Stomach (tissue), 9 donors: ENCODE data around the gene MSX2. TPM values are rescaled to one million over a fixed set of nuclear protein-coding genes. Genes with fewer than 3 reads are reported as not detected.

Source experiments
- DNase-seq, 2 donors: peaks; one replicate each; pipeline versions ENCODE4 v3.0.0 to v3.0.0-alpha.2; 2013 to 2019
- H3K27ac ChIP-seq, 5 donors: fragments of 200-600 bp in 4 of 5; sonication (generic) in 4 of 5; one replicate each; pipeline ENCODE4 v1.5.1; 2013 to 2019; ENCODE audit warnings: mild to moderate bottlenecking in 1 of 5, moderate library complexity in 1 of 5
- H3K27me3 ChIP-seq, 3 donors: fragments of 200-600 bp; sonication (generic); one replicate each; pipeline ENCODE4 v1.5.1; 2017 to 2019; ENCODE audit warnings: mixed run types in 1 of 3
- H3K36me3 ChIP-seq, 4 donors: fragments of 200-600 bp; sonication (generic); 1 replicate in 3 of 4; 2 replicates in 1 of 4; pipeline ENCODE4 v1.5.1; 2016 to 2019
- H3K4me1 ChIP-seq, 4 donors: fragments of 200-600 bp; sonication (generic); one replicate each; pipeline ENCODE4 v1.5.1; 2016 to 2019
- H3K4me3 ChIP-seq, 4 donors: fragments of 200-600 bp; sonication (generic) in 3 of 4; one replicate each; pipeline ENCODE4 v1.5.1; 2016 to 2019; ENCODE audit warnings: mild to moderate bottlenecking in 1 of 4
- H3K9me3 ChIP-seq, 4 donors: fragments of 200-600 bp; sonication (generic); one replicate each; pipeline ENCODE4 v1.5.1; 2016 to 2019
- EP300 ChIP-seq: sonication (generic); formaldehyde crosslinking; IDR thresholded peaks from one replicate; pipeline ENCODE4 v1.6.1; 2017; ENCODE audit warnings: antibody characterized with exemption
- POLR2A ChIP-seq, 4 donors: fragments of 450-650 bp; IDR thresholded peaks; one replicate each; pipeline ENCODE4 v1.6.1; 2016; ENCODE audit warnings: antibody characterized with exemption in 4 of 4, control low read depth in 2 of 4, mild to moderate bottlenecking in 1 of 4, moderate library complexity in 1 of 4
- POLR2AphosphoS5 ChIP-seq, 3 donors: sonication (generic); formaldehyde crosslinking; IDR thresholded peaks; one replicate each; pipeline ENCODE4 v1.6.1; 2016; ENCODE audit warnings: antibody characterized with exemption in 3 of 3
- WGBS, 5 donors: extraction: QIAGEN DNeasy Blood & Tissue Kit in 3 of 5; methylation state at CpG; one replicate each; pipeline versions ENCODE4 v1.1.5 to v1.1.7; 2013 to 2018; 5-methylcytosine and 5-hydroxymethylcytosine counted together
- intact Hi-C: fragments of 100-400 bp; cut with DNase I; formaldehyde crosslinking; loops from one replicate; pipeline ENCODE4 v1.15.1; 2023; ENCODE audit warnings: low total_unique reads
- polyA plus RNA-seq, 3 donors: library from polyadenylated mRNA; stranded (reverse); fragments of 200-250 nt; gene quantifications; one replicate each; pipeline ENCODE4 v1.2.3, GENCODE V29; 2013
- total RNA-seq, 5 donors: library from RNA; depleted of rRNA; stranded (reverse); fragments of >200 nt; gene quantifications; one replicate each; pipeline versions ENCODE4 v1.1.0 to v1.2.3, GENCODE V29; 2014 to 2016
- TF ChIP-seq, protein P1 (sequence below), 7 experiments: fragments of 450-650 bp in 4 of 7; fragments of 200-600 bp in 3 of 7; sonication (generic) in 3 of 7; IDR thresholded peaks; one replicate each; pipeline ENCODE4 v1.5.1; 2016 to 2019; ENCODE audit warnings: antibody characterized with exemption in 7 of 7, control low read depth in 2 of 7, mild to moderate bottlenecking in 1 of 7
- donor health status: healthy with polysubstance abuse.
- donor health status: Bipolar disorder and iron deficiency.
- donor health status: healthy.

MSX2 gene
- total and polyA plus RNA-seq, 8 donors: 0.18 to 6.5 (median 1.4) TPM; not detected in 2

DNA sequence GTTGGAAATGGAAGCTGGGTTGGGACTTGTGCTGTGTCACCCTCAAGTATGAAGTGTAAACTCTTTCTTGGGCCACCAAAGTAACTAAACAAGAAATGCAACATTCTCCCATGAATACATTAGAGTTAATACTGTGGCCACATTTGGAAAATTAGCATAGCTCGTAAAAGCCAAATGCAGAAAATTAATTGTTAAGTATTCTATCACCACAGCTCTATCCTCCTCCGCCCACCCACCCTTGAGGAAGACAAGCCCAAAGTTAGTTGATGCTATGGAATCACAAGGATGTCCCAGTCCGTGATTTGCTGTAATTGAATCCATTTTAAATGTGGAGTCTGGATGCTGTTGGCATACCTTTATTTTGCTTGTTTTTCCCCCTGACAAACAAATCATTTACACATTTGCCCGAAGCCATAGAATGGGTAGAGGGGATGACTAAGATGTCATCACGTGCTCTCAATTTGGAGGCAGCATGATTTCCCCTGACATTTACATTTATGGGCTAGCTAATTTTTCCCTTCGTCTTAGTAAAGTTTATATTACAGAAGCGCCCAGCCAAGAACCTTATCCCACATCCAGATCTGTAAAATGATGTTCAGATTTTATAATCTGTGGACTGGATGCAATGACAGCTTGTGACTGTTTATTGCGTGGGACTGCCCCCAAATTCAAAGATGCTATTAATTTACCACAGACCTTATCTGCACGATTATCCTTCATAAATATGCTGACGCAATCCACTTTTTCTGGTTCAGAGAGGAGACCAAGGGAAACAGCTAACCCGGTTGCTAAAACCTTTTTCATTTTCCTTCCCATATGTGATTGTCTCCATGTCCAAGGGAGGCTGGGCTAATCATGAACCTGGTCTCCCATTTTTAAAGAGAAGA, 3.7 kb downstream of the MSX2 start:
- Histone ChIP-seq H3K4me1 (peaks cover 8 to 43% (median 35%) of the 10 kb centered on the region in 4 donors), H3K9me3 (no peaks in the 10 kb centered on the region), H3K4me3 (no peak overlapping the region), H3K27me3 (peaks cover 5 to 100% (median 68%) of the 10 kb centered on the region in 3 donors), H3K36me3 (peaks cover 0 to 7% (median 3%) of the 10 kb centered on the region in 4 donors), H3K27ac (no peak overlapping the region)
- TF ChIP-seq, protein P1, sequence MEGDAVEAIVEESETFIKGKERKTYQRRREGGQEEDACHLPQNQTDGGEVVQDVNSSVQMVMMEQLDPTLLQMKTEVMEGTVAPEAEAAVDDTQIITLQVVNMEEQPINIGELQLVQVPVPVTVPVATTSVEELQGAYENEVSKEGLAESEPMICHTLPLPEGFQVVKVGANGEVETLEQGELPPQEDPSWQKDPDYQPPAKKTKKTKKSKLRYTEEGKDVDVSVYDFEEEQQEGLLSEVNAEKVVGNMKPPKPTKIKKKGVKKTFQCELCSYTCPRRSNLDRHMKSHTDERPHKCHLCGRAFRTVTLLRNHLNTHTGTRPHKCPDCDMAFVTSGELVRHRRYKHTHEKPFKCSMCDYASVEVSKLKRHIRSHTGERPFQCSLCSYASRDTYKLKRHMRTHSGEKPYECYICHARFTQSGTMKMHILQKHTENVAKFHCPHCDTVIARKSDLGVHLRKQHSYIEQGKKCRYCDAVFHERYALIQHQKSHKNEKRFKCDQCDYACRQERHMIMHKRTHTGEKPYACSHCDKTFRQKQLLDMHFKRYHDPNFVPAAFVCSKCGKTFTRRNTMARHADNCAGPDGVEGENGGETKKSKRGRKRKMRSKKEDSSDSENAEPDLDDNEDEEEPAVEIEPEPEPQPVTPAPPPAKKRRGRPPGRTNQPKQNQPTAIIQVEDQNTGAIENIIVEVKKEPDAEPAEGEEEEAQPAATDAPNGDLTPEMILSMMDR (IDR thresholded peaks at IDR 0.05): no peak
- TF ChIP-seq POLR2AphosphoS5 (IDR thresholded peaks at IDR 0.05): no peak
- no peak for TF ChIP-seq POLR2A (IDR thresholded peaks at IDR 0.05)
- no peak for TF ChIP-seq EP300
- no peak for DNase-seq
- 61 to 70% (median 65%) methylated on average over 11 of the region's 11 CpGs for WGBS, 5 donors
- intact Hi-C loops: no loop called here

DNA sequence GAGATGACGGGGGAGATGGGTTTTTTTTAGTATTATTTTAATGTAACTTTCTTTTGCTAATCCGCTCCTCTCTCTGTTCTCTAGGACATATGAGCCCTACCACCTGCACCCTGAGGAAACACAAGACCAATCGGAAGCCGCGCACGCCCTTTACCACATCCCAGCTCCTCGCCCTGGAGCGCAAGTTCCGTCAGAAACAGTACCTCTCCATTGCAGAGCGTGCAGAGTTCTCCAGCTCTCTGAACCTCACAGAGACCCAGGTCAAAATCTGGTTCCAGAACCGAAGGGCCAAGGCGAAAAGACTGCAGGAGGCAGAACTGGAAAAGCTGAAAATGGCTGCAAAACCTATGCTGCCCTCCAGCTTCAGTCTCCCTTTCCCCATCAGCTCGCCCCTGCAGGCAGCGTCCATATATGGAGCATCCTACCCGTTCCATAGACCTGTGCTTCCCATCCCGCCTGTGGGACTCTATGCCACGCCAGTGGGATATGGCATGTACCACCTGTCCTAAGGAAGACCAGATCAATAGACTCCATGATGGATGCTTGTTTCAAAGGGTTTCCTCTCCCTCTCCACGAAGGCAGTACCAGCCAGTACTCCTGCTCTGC, 4.8 kb downstream of the MSX2 start:
- TF ChIP-seq POLR2AphosphoS5 (IDR thresholded peaks at IDR 0.05) (no peak), EP300 (no peak), POLR2A (IDR thresholded peaks at IDR 0.05) (no peak)
- TF ChIP-seq, protein P1 (IDR thresholded peaks at IDR 0.05): no peak
- H3K27me3 ChIP-seq: peaks cover 5 to 100% (median 71%) of the 10 kb centered on the region in 3 donors

DNA sequence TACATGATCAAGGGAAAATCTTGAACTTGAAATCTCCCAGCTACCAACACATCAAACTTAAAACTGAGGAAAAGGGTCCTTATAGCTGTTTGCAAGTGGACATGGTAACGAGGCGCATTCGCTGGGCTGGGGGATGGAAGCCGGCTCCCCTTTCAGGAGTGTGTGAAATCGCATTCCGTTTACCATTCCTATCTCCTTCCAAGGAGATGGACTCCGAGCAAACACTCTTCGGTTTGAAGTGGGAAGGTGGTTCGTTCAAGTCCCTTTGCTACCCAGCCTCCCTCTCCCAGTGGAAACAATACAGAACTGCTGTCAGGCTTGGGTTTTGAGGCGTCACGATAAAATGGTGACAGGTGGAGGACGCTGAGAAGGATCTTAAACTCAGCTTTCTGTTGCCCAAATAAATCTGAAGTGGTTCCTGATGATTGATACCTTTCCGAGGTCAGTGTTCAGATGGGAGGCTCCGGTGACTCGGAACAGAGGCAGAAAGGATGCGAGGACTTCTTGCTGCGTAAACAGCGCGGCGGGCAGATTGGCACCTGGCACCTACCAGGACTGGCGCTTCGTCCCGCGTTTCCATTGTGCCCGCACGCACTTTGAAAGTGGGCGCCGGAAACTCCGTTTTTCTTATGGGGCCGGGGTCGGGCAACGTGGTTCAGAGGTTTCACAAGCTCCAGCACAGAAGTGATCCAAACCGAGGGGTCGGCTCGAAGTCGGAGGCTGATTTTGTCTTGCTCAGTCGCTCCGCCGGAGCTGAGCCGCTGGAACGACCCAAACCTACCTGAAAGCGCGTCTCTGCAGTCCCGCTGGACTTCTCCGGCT, 7.0 kb downstream of the MSX2 start:
- WGBS, 5 donors: 8 to 11% (median 10%) methylated on average over 31 to 45 of the region's 45 CpGs
- Histone ChIP-seq H3K27ac (no peak overlapping the region), H3K4me1 (peaks cover 0 to 27% (median 18%) of the 10 kb centered on the region in 4 donors), H3K36me3 (peaks cover 0 to 7% (median 3%) of the 10 kb centered on the region in 4 donors), H3K9me3 (no peaks in the 10 kb centered on the region), H3K4me3 (no peak overlapping the region), H3K27me3 (peaks cover 23 to 100% (median 73%) of the 10 kb centered on the region in 3 donors)
- intact Hi-C loops: no loop called here
- no peak for DNase-seq
- TF ChIP-seq EP300 (no peak), POLR2A (IDR thresholded peaks at IDR 0.05) (no peak), POLR2AphosphoS5 (IDR thresholded peaks at IDR 0.05) (no peak)
- TF ChIP-seq, protein P1 (IDR thresholded peaks at IDR 0.05): no peak

More for the DNA sequence above, 4.8 kb downstream of the MSX2 start:
- 74 to 83% (median 80%) methylated on average over 18 of the region's 18 CpGs for WGBS, 5 donors
- intact Hi-C loops: no loop called here
- Histone ChIP-seq H3K9me3 (no peaks in the 10 kb centered on the region), H3K4me3 (no peak overlapping the region), H3K27ac (no peak overlapping the region), H3K36me3 (peaks cover 0 to 7% (median 3%) of the 10 kb centered on the region in 4 donors), H3K4me1 (peaks cover 8 to 34% (median 26%) of the 10 kb centered on the region in 4 donors)
- no peak for DNase-seq
